ENCODE results near the gene ATP8B3. TPM values are rescaled to one million over a fixed set of nuclear protein-coding genes. Genes with fewer than 3 reads are reported as not detected.

ATP8B3 gene
- total and polyA plus RNA-seq, 10 of the 15 experiments (the other 5 are each of a cell fraction or from before 2014, with no cell fraction given), result 0.13 to 1.7 (median 0.52) TPM

GRCh38 chr19:1768918-1769644 lies 43.0 kb downstream of the ATP8B3 start:
- in situ Hi-C loops (cut with MboI) (loop anchor here (5.0 to 10.0 kb wide), 2 partner anchors 97 to 224 kb away; no protein-coding TSS in a partner anchor), intact Hi-C loops (cut with micrococcal nuclease; ENCODE audit: unreplicated experiment) (loop anchor here (5.0 kb wide), 1 partner anchor 222 kb away; no protein-coding TSS in a partner anchor)
- WGBS (ENCODE audit: insufficient coverage, insufficient replicate concordance, low lambda C conversion rate, missing lambda C conversion rate), result 50% methylated on average over 9 of the region's 9 CpGs
- SMC1A ChIA-PET (ENCODE audit: uncharacterized antibody, unreplicated experiment), result no interaction called here
- no TSS peak for BruUV-seq (replicated peaks)
- no peak for FAIRE-seq
- CTCF ChIA-PET, result interaction anchor here (1.0 to 4.8 kb wide), 3 partner anchors 13 to 222 kb away, joined by 3 to 57 read pairs (median 24); no protein-coding TSS in a partner anchor
- POLR2A ChIA-PET, result no interaction called here
- no peak for ATAC-seq
- H3K27ac ChIP-seq (ENCODE audit: control insufficient read depth, insufficient read depth), result no peak overlapping the region
- RAD21 ChIA-PET (ENCODE audit: unreplicated experiment), result interaction anchor here (2.6 kb wide), 1 partner anchor 223 kb away, joined by 7 read pairs; no protein-coding TSS in a partner anchor
- H3K27me3 ChIP-seq (replicated peaks in 1 of 2; ENCODE audit: control insufficient read depth in 2 of 2, insufficient read depth in 2 of 2, low read length in 1 of 2), result peaks cover 6 to 10% of the 10 kb centered on the region in 2 experiments; a peak in 3 of 4 replicates
- H3K4me3 ChIP-seq, result no peak overlapping the region
- DNase-seq (ENCODE audit: low read depth, low spot score), result no peak
- no peak overlapping the region for H2AFZ ChIP-seq (ENCODE audit: control insufficient read depth, low read depth, low read length)
- H3K36me3 ChIP-seq (ENCODE audit: control insufficient read depth in 2 of 2, insufficient read depth in 2 of 2, low read length in 1 of 2), result no peaks in the 10 kb centered on the region
- no peaks in the 10 kb centered on the region for H3K79me2 ChIP-seq (ENCODE audit: control insufficient read depth, insufficient read depth, low read length)
- H3K4me2 ChIP-seq (ENCODE audit: control insufficient read depth, insufficient read depth), result no peak overlapping the region
- H4K20me1 ChIP-seq (ENCODE audit: control insufficient read depth, insufficient read depth), result no peaks in the 10 kb centered on the region
- TF ChIP-seq CHD1 (IDR thresholded peaks at IDR 0.05; ENCODE audit: low read depth, low read length) (no peak), KAT2A (conservative IDR thresholded peaks at IDR 0.05; ENCODE audit: control insufficient read depth, low read depth, low read length) (no peak), FOXK2 (IDR thresholded peaks at IDR 0.05) (no peak), ZSCAN29 (IDR thresholded peaks at IDR 0.05) (no peak), GATAD2B (conservative IDR thresholded peaks at IDR 0.05; ENCODE audit: low read depth) (no peak), HDAC6 (IDR thresholded peaks at IDR 0.05; ENCODE audit: unreplicated experiment) (no peak), ZBTB4 (CRISPR knock-in tag; IDR thresholded peaks at IDR 0.05) (no peak), POLR2AphosphoS5 (IDR thresholded peaks at IDR 0.05; ENCODE audit: low read length) (no peak), ZNF207 (IDR thresholded peaks at IDR 0.05; ENCODE audit: borderline replicate concordance) (no peak), SREBF2 (IDR thresholded peaks at IDR 0.05; ENCODE audit: low read length) (no peak), ZNF592 (IDR thresholded peaks at IDR 0.05) (no peak)
- no peak overlapping the region for H3K9ac ChIP-seq (ENCODE audit: control insufficient read depth, insufficient read depth, low read length)
- H3K4me1 ChIP-seq (ENCODE audit: control insufficient read depth, insufficient read depth, low read length), result no peaks in the 10 kb centered on the region
- peaks cover 6% of the 10 kb centered on the region for H3K9me3 ChIP-seq (replicated peaks; ENCODE audit: control insufficient read depth, insufficient read depth, low read length)

Measured in GM12878 (cell line).